ENCODE data around the gene NSMCE3.
"Not testable (repeated sequence)": the region's sequence is repeated elsewhere in the genome, so short reads cannot be mapped to it uniquely, and the experiment has no call there.

Gene NSMCE3

GRCh38 chr15:29270169-29270955, 740 bp upstream of the NSMCE3 start:
- DNase-seq (ENCODE audit: low read depth in 2 of 2, low spot score in 1 of 2): no peak

GRCh38 chr15:29268706-29269484, 727 bp downstream of the NSMCE3 start:
- peak; percentile 15 to 17 for DNase-seq (ENCODE audit: low read depth in 2 of 2, low spot score in 1 of 2)

DNA sequence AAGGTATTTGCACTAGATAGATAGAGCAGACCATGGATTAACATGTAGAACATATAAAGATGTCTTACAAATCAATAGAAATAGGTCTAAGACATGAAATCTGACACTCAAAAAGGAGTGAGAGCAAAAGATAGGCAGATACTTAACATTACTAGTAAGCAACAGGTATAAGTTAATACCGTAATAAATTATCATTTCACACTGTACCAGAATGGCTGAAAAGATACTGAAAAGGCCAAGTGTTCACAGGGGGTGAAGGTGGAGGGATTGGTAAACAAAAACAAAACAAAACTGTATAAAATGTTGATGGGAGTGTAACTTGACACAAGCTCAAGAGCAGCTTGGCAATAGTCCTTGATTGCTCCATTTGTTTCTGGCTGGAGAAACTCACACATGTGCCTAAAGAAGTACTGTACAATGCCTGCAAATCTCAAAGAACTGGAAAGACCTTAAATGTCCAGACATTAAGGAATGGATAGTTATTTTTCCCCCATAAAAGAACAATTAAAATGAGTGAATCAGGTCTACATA, 3.5 kb downstream of the NSMCE3 start:
- DNase-seq (ENCODE audit: low read depth in 2 of 2, low spot score in 1 of 2): no peak

- DNase-seq (ENCODE audit: low read depth in 2 of 2, low spot score in 1 of 2): no peak
Observed at GRCh38 chr15:29263289-29263688, 6.3 kb downstream of the NSMCE3 start.

DNA sequence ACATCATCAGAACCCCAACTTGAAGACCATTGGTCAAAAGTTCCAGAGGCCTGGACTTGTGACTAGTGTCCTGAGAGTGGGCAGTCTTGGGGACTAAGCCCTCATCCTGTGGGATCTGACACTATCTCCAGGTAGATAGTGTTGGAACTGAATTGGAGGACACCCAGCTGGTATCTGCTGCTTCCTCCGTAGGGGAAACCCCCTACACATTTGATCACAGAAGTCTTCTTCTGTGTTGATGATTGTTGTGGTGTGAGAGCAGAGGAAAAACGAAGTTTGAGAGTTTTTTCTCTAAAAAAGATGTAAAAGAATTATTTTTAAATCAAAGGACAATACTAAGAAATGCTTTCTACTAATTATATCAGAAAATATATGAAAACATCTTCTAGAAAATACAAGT, 6.9 kb downstream of the NSMCE3 start:
- DNase-seq (ENCODE audit: low read depth in 2 of 2, low spot score in 1 of 2): no peak

DNA sequence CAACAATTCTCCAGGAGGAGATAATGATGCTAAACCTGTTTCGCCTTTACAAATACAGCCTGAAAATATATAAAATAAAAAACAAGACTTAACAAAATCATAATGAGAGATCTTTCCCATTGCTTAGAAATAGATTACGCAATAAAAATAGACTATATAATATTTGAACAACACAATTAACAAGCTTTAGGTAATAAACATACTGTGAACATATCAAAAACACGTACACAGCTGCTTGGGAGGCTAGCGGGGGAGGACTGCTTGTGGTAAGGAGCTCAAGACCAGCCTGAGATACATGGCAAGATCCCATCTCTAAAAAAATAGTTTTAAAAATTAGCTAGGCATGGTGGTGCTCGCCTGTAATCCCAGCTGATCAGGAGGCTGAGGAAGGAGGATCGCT, 8.7 kb downstream of the NSMCE3 start:
- no peak for DNase-seq (ENCODE audit: low read depth in 2 of 2, low spot score in 1 of 2)

DNA sequence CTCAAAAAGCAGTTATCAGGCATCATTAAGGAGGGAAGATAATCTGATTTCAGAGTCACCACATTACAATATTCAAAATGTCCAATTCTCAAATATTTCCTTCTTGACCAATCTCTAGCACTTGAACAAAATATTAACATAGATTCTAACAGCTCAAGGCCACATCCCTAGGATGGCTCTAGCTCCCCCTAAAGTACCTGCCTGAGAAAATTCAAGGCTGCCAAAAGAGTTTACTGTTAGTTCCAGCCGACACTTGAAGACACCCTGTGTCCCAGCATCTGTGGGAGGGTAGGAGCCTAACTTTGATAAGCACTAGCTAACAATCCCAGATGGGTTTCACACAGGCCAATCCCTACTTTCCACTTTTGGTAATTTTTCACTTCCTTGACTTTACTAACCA, 10.4 kb downstream of the NSMCE3 start:
- DNase-seq (ENCODE audit: low read depth in 2 of 2, low spot score in 1 of 2): no peak

DNA sequence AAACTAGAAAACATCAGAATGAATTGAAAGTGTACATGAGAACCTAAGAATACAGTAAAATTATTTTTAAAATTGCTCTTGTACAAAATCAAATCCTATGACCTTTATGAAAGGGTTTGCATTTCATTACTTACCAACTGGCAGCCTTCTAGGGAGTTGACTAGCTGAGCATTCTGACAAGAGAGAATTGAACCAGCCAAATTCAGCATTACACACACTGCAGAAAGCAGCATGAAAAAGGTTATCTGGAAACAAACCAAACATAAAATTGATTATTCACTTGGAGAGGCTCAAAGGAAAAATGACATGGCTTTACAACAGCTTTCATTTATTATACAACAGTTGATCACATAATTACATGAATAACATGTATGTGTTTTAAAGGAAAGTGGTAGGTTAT, 17.4 kb downstream of the NSMCE3 start:
- no peak for DNase-seq (ENCODE audit: low read depth in 2 of 2, low spot score in 1 of 2)

- no peak for DNase-seq (ENCODE audit: low read depth in 2 of 2, low spot score in 1 of 2)
Observed at GRCh38 chr15:29244544-29244943, 25.1 kb downstream of the NSMCE3 start.

DNA sequence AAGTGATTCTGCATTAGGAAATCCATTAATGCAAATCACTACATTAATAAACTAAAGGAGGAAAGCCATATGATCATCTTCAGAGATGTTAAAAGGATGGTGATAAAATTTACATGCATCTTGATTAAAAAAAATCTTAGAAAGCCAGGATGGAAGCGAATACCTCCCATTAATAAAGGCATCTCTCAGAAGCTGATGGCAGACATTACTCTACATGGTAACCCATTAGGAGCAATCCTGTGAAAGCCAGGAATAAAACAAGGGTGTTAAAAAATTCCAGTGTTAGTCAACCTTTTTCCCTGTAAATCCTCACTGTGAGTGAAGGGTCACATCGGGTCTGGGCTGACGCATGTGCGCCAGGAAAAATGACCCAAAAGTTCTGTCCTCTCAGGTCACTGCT, 25.5 kb downstream of the NSMCE3 start:
- no peak for DNase-seq (ENCODE audit: low read depth in 2 of 2, low spot score in 1 of 2)

DNA sequence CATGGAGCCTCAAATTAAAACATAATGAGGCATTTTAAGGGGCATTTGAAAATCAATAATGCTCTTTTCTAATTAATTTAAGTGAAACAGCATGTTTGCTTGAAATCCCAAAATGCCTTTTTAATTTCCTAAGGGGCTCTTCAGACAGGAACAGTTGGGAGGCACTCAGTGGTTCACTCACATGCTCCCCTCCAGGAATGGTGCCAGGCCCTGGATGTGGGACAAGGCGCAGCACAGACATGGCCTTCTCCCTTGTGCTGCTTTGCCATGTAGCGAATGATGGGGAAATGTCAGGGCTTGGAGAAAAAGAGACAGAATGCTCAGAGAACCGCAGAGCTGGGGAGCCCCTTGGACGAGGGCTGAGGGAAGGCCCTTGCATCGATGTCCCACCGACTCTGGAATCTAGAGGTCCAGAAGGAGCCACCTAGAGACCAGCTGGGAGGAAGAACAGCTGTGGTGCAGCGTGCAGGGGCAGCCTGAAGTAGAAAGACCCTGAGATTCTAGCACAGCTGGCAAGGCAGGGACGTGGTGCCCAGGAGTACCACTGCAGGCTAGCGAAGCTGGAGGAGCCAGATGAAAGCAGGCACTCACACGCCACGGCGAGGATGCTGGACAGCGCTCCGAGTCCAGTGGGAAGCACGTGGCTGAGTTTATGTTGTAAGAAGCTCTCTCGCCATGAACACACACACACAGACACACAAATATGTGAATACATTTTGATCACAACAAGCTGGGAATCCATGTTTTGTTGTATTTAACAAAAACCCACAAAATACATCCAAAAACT, 27.0 kb downstream of the NSMCE3 start:
- no peak for DNase-seq (ENCODE audit: low read depth in 2 of 2, low spot score in 1 of 2)

DNA sequence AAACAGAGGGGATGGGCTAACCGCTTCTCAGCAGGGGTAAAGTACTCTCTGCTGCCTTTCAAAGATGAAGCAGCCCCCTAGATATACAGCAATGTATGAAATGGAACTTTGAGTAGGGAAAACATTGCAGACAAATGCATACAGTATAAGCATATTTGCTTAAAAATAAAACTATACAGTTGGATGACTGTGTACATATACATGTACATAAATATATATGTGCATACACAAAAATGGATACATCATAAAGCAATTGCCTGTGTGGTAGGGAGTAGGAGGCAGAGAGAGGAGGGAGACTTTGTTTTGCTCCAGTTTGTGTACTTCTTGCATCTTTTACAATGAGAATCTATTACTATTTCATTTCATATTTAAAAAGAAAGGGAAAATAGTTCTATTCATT, 28.4 kb downstream of the NSMCE3 start:
- no peak for DNase-seq (ENCODE audit: low read depth in 2 of 2, low spot score in 1 of 2)

DNA sequence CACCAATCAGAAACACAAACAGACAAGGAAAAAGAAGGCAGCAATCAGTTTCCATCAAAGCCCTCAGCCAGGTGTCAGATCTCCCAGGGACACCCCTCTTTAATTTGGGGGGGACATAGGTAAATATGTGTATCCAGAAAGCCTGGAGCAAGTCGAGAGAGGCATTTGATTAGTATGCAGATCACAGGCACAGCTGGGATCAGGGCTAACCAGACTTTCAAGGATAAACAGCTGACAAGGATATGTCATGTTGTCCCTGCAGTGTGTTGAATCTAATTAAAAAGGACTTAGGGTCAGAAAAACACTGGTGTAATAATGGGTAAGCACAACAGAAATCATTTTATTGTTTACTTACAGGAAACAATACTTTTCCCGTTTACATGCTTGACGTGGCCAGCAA, 30.2 kb downstream of the NSMCE3 start:
- no peak for DNase-seq (ENCODE audit: low read depth in 2 of 2, low spot score in 1 of 2)

DNA sequence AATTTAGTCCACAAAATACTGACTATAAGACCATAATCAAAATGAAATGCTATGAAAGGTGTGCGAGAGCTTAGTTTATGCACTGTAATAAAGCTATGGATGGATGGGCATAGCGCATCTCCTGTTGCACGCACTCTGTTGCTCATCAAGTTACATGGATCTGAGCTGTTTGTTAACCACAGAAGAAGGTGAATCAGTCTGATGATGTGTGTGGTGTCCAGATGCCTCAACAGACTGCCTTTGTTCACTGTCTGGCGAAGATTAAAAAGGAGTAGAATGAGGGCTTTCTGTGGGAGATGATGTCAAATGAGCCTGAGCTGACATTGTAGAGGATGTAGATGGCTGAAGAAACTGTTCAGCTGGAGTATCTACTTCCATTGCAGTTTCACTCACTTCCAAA, 36.1 kb downstream of the NSMCE3 start:
- no peak for DNase-seq (ENCODE audit: low read depth in 2 of 2, low spot score in 1 of 2)

DNA sequence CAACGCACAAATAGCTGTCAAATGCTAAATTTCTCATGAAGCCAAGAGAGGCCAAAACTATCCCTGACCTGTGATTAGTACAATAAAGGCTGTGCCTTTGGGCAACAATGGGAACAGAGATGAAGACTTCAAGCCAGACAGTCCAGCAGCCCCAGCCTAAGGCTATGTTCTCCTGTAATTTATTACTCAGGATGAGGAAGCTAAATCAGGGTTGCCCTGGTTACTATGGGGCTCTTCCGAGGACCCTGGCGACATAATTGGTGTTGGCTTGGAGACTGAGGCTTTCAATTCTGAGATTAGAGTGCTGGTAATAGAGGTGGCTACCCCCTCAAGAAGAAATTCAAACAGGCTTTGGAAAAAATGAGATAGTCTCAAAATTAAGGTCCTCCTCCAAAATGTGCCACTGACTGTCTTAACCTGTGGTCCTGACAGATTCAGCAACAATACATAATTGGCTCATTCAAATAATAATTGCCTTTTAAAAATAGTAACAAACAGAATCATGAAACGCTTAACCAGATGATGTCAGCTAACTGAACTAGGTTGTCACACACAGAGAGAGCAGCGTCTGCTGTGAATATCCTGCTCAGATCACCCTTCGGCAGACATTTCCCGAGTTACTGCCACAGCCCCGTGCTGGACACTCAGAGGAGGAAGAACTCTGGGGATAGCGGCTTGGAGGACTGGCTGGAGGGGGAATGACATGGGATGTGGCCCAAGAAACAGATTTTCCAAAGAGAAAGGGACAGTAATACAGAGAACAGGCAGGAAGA, 43.0 kb downstream of the NSMCE3 start:
- DNase-seq (ENCODE audit: low read depth in 2 of 2, low spot score in 1 of 2): no peak

DNA sequence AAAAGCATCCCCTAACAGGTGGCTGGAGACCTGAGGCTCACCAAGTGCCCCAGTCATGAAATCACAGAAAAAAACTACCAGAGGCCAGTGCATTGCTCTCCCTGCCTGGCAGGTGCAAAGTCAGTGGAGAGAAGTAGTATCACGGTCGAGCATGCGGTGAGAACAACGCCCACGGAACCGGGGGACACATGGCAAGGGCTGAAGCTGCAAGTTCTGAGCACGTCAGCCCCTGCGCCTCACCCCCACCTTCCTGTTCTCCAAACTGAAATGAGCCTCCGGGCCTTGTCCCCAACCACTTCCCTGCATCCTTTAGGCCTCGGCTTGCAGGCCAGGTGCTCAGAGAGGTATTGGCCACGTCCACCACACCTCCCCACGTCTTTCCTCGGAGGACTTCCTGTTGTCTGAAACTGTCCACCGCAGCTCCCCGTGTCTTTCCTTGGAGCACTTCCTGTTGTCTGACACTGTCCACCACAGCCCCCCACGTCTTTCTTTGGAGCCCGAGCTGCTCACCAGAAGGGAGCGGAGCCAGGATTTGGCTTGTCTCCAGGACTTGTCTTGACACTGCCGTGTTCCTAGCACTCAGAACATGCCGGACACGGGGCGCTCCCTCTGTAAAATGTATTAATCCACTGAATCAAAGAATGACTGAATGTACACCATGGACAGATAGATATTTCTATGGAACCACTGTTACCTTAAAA, 43.9 kb downstream of the NSMCE3 start:
- DNase-seq (ENCODE audit: low read depth in 2 of 2, low spot score in 1 of 2): no peak

DNA sequence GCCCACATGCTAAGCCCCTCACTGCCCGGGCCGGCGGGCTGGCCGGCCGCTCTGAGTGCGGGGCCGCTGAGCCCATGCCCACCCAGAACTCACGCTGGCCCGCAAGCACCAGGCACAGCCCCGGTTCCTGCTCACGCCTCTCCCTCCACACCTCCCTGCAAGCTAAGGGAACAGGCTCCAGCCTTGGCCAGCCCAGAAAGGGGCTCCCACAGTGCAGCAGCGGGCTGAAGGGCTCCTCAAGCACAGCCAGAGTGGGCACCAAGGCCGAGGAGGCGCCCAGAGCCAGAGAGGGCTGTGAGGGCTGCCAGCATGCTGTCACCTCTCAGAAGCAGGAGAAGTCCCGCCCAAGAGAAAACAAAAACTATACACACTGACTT, 44.6 kb downstream of the NSMCE3 start:
- DNase-seq (ENCODE audit: low read depth in 2 of 2, low spot score in 1 of 2): not testable (repeated sequence)

DNA sequence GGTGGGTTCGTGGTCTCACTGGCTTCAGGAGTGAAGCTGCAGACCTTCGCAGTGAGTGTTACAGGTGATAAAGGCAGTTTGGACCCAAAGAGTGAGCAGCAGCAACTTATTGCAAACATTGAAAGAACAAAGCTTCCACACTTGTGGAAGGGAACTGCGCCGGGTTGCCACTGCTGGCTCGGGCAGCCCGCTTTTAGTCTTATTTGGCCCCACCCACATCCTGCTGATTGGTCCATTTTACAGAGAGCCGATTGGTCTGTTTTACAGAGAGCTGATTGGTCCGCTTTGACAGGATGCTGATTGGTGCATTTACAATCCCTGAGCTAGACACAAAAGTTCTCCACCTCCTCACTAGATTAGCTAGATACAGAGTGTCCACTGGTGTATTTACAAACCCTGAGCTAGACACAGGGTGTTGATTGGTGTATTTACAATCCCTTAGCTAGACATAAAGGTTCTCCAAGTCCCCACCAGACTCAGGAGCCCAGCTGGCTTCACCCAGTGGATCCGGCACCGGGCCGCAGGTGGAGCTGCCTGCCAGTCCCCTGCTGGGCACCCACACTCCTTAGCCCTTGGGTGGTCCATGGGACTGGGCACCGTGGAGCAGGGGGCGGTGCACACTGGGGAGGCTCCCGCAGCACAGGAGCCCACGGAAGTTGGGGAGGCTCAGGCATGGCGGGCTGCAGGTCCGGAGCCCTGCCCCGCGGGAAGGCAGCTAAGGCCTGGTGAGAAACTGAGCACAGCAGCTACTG, 45.2 kb downstream of the NSMCE3 start:
- not testable (repeated sequence) for DNase-seq (ENCODE audit: low read depth in 2 of 2, low spot score in 1 of 2)

DNA sequence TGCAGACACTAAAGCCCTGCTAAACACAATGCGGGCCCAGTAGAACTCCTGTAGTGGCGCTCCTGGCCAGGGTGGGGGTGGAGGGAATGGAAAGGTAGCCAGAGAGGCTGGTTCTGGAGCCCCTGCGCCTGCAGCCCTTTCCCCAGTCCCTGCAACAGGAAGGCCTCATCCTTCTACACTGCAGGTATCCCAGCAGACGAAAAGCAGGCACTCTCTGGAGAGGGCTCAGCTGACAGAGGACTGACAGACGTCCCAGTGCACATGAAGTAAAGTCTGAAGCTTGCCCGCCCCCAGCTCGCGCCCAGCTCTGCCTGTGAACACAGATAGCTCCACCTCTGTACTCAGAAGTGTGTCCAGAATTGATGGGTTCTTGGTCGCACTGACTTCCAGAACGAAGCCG, 46.0 kb downstream of the NSMCE3 start:
- DNase-seq (ENCODE audit: low read depth in 2 of 2, low spot score in 1 of 2): no peak

Measured in stimulated activated CD8-positive, alpha-beta memory T cell treated with anti-CD3 and anti-CD28 coated beads, Interleukin-4, amount 100 ng/mL, for 4 hours (primary cell).